H9 (cell line): ENCODE results near the gene SOCS3. TPM values are rescaled to one million over a fixed set of nuclear protein-coding genes. Genes with fewer than 3 reads are reported as not detected.
A peak's percentile ranks its signal among the peaks of the same experiment; 100 is the strongest.

Experiments
- DNase-seq: peaks from one replicate; pipeline ENCODE4 v3.0.0-alpha.2; 2017
- H2AFZ ChIP-seq: one replicate; pipeline ENCODE4 v1.6.1; 2013; ENCODE audit warnings: mild to moderate bottlenecking, low read length, control low read depth, moderate library complexity
- H2AK5ac ChIP-seq: 2 replicates; pipeline ENCODE4 v1.6.1; 2013; ENCODE audit warnings: low read length, control low read depth, mixed read lengths; ENCODE audit not compliant: insufficient read length
- H2BK120ac ChIP-seq: one replicate; pipeline ENCODE4 v1.6.1; 2013; ENCODE audit warnings: low read depth, mild to moderate bottlenecking, low read length, control low read depth, inconsistent platforms; ENCODE audit not compliant: poor library complexity, severe bottlenecking
- H2BK12ac ChIP-seq: 2 replicates; pipeline ENCODE4 v1.6.1; 2013; ENCODE audit warnings: low read length, control low read depth, mixed read lengths, low read depth; ENCODE audit not compliant: insufficient read length
- H2BK15ac ChIP-seq: 2 replicates; pipeline ENCODE4 v1.6.1; 2013; ENCODE audit warnings: low read depth, low read length, control low read depth
- H2BK20ac ChIP-seq: one replicate; pipeline ENCODE4 v1.6.1; 2013; ENCODE audit warnings: low read depth, mild to moderate bottlenecking, low read length, control low read depth, inconsistent platforms; ENCODE audit not compliant: poor library complexity, severe bottlenecking
- H2BK5ac ChIP-seq: 2 replicates; pipeline ENCODE4 v1.6.1; 2013; ENCODE audit warnings: low read length, control low read depth, mixed read lengths; ENCODE audit not compliant: insufficient read length
- H3K14ac ChIP-seq: 2 replicates; pipeline ENCODE4 v1.6.1; 2013; ENCODE audit warnings: low read length, control low read depth; ENCODE audit not compliant: insufficient read depth
- H3K18ac ChIP-seq: 2 replicates; pipeline ENCODE4 v1.6.1; 2013; ENCODE audit warnings: low read depth, mild to moderate bottlenecking, mixed read lengths, low read length, control low read depth; ENCODE audit not compliant: insufficient read length
- H3K23ac ChIP-seq: 2 replicates; pipeline ENCODE4 v1.6.1; 2013; ENCODE audit warnings: low read length, control low read depth, mixed read lengths, low read depth; ENCODE audit not compliant: insufficient read length
- H3K23me2 ChIP-seq: 2 replicates; pipeline ENCODE4 v1.6.1; 2013; ENCODE audit warnings: low read depth, mild to moderate bottlenecking, mixed read lengths, low read length, control low read depth; ENCODE audit not compliant: insufficient read length, poor library complexity, severe bottlenecking
- H3K27ac ChIP-seq: 2 replicates; pipeline ENCODE4 v1.5.1; 2013; ENCODE audit warnings: low read length, control low read depth, mixed read lengths, low read depth; ENCODE audit not compliant: insufficient read length
- H3K27me3 ChIP-seq: 2 replicates; pipeline ENCODE4 v1.6.1; 2013; ENCODE audit warnings: low read length, control low read depth, inconsistent platforms; ENCODE audit not compliant: insufficient read depth
- H3K4ac ChIP-seq: 2 replicates; pipeline ENCODE4 v1.6.1; 2013; ENCODE audit warnings: low read depth, mild to moderate bottlenecking, control low read depth, inconsistent platforms, low read length, moderate library complexity
- H3K4me1 ChIP-seq: 2 replicates; pipeline ENCODE4 v1.6.1; 2013; ENCODE audit warnings: low read length, control low read depth, inconsistent platforms; ENCODE audit not compliant: insufficient read depth
- H3K4me2 ChIP-seq: 2 replicates; pipeline ENCODE4 v1.6.1; 2013; ENCODE audit warnings: low read length, control low read depth, mixed read lengths; ENCODE audit not compliant: insufficient read length, insufficient read depth
- H3K56ac ChIP-seq: 2 replicates; pipeline ENCODE4 v1.6.1; 2013; ENCODE audit warnings: low read depth, mild to moderate bottlenecking, mixed read lengths, low read length, control low read depth; ENCODE audit not compliant: insufficient read length
- H3K79me1 ChIP-seq: 2 replicates; pipeline ENCODE4 v1.6.1; 2013; ENCODE audit warnings: low read depth, mild to moderate bottlenecking, moderate library complexity, low read length, control low read depth, inconsistent platforms; ENCODE audit not compliant: insufficient read depth, poor library complexity, severe bottlenecking
- H3K79me2 ChIP-seq: 2 replicates; pipeline ENCODE4 v1.6.1; 2013; ENCODE audit warnings: low read length, control low read depth, inconsistent platforms; ENCODE audit not compliant: insufficient read depth
- H3K9ac ChIP-seq: 2 replicates; pipeline ENCODE4 v1.6.1; 2013; ENCODE audit warnings: low read length, control low read depth, mixed read lengths; ENCODE audit not compliant: insufficient read length; ENCODE audit errors: extremely low read depth
- H3K9me3 ChIP-seq: one replicate; pipeline ENCODE4 v1.6.1; 2013; ENCODE audit warnings: low read depth, low read length, inconsistent platforms; ENCODE audit not compliant: control insufficient read depth
- H3T11ph ChIP-seq: one replicate; pipeline ENCODE4 v1.6.1; 2013; ENCODE audit warnings: mild to moderate bottlenecking, low read length, control low read depth, inconsistent platforms
- H4K20me1 ChIP-seq: one replicate; pipeline ENCODE4 v1.6.1; 2013; ENCODE audit not compliant: control insufficient read depth, insufficient read length, insufficient read depth
- H4K5ac ChIP-seq: 2 replicates; pipeline ENCODE4 v1.6.1; 2013; ENCODE audit warnings: low read depth, mild to moderate bottlenecking, mixed read lengths, low read length, control low read depth; ENCODE audit not compliant: insufficient read length
- H4K8ac ChIP-seq: replicated peaks from 2 replicates; pipeline ENCODE4 v1.6.1; 2013; ENCODE audit warnings: low read length, control low read depth, mixed read lengths, low read depth; ENCODE audit not compliant: insufficient read length
- H4K91ac ChIP-seq: 2 replicates; pipeline ENCODE4 v1.6.1; 2013; ENCODE audit warnings: low read depth, mild to moderate bottlenecking, moderate library complexity, mixed read lengths, low read length, control low read depth; ENCODE audit not compliant: insufficient read length
- H3K27ac Mint-ChIP-seq, 3 experiments: 2 replicates in 2 of 3; 3 replicates in 1 of 3; pipeline ENCODE4 v1.8.0; 2020 to 2021; ENCODE audit warnings: mixed read lengths in 3 of 3, mild to moderate bottlenecking in 1 of 3, moderate library complexity in 1 of 3
- H3K27me3 Mint-ChIP-seq: 2 replicates; pipeline ENCODE4 v1.8.0; 2021; ENCODE audit warnings: low read depth, mild to moderate bottlenecking, moderate library complexity, mixed read lengths
- H3K36me3 Mint-ChIP-seq, 3 experiments: 2 replicates in 2 of 3; 3 replicates in 1 of 3; pipeline ENCODE4 v1.8.0; 2020 to 2021; ENCODE audit warnings: low read depth in 3 of 3, mixed read lengths in 3 of 3; ENCODE audit not compliant: insufficient read depth in 1 of 3
- H3K4me1 Mint-ChIP-seq, 2 experiments: 2 replicates each; pipeline ENCODE4 v1.8.0; 2020; ENCODE audit warnings: mixed read lengths in 2 of 2
- H3K4me3 Mint-ChIP-seq, 2 experiments: 2 replicates in 1 of 2; 3 replicates in 1 of 2; pipeline ENCODE4 v1.8.0; 2020 to 2021; ENCODE audit warnings: mild to moderate bottlenecking in 2 of 2, mixed read lengths in 2 of 2, moderate library complexity in 1 of 2
- H3K9me3 Mint-ChIP-seq, 2 experiments: 2 replicates in 1 of 2; 3 replicates in 1 of 2; pipeline ENCODE4 v1.8.0; 2020; ENCODE audit warnings: mild to moderate bottlenecking in 2 of 2, mixed read lengths in 2 of 2, moderate library complexity in 1 of 2
- WGBS: extraction: QIAGEN DNeasy Blood & Tissue Kit; methylation state at CpG from one replicate; pipeline ENCODE4 v1.1.7; 2013; ENCODE audit warnings: missing lambda C conversion rate, low lambda C conversion rate, mixed read lengths; ENCODE audit not compliant: insufficient read length; ENCODE audit errors: extremely low coverage; 5-methylcytosine and 5-hydroxymethylcytosine counted together
- total RNA-seq: library from RNA; stranded (reverse); gene quantifications from 2 replicates; pipeline ENCODE4 v1.2.1, GENCODE V29; 2021
- TF ChIP-seq, protein P1 (sequence below): fragments of 200-600 bp; sonication (generic); conservative IDR thresholded peaks from 3 replicates; pipeline ENCODE4 v1.8.0; 2021; ENCODE audit warnings: antibody characterized with exemption, mild to moderate bottlenecking

SOCS3 gene
- total RNA-seq, 1 experiment from 2014 or later = 9.5 TPM

DNA sequence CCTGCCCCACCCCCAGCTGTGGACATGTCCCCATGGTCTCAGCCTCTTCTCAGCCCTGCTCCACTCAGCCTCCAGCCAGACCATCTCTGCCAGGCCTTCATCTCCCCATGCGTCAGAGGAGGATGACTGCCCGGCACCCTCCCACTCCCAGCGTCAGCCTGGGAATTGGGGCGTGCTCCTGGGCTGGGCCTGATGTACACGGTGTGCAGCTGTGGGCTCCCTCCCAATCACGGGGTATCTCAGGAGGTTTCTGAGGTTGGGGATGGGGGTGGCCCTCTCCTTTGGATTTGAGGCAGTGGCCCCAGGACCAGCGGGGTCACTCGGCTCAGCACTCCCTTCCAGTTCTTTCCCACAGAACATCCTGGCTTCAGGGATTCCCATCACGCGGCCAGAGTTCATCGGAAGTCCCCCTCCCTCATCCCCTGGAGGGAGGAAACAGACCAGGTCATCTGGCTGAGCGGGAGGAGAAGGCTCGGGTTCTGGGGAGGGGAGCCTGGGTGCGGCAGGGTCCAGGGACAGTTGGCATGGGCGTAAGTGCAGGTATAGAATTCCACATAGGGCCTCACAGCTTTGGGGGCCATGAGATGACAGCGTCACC, 36.9 kb downstream of the SOCS3 start:
- no CpG with 5 or more reads among the region's 16 CpGs for WGBS
- H2AFZ ChIP-seq = no peak overlapping the region
- Mint-ChIP-seq H3K4me1 (peaks cover 25 to 40% of the 10 kb centered on the region in 2 experiments), H3K27me3 (peaks cover 2% of the 10 kb centered on the region), H3K36me3 (no peaks in the 10 kb centered on the region), H3K4me3 (no peak overlapping the region; a peak in 1 of 5 replicates), H3K27ac (peak overlapping the region in 1 of 3 experiments; percentile 33; a peak in 1 of 7 replicates), H3K9me3 (no peaks in the 10 kb centered on the region)
- no peak overlapping the region for H4K5ac ChIP-seq
- H3K27me3 ChIP-seq = no peaks in the 10 kb centered on the region
- H4K8ac ChIP-seq = no peak overlapping the region
- no peaks in the 10 kb centered on the region for H4K20me1 ChIP-seq
- no peak overlapping the region for H2BK120ac ChIP-seq
- H2AK5ac ChIP-seq = no peak overlapping the region
- H3T11ph ChIP-seq = no peak overlapping the region
- peak overlapping the region; percentile 4 for H2BK12ac ChIP-seq
- no peak overlapping the region; the same call in 1 of the 2 replicates for H3K4ac ChIP-seq
- no peak overlapping the region for H2BK5ac ChIP-seq
- no peak overlapping the region for H2BK20ac ChIP-seq
- H3K18ac ChIP-seq = no peak overlapping the region
- H3K79me1 ChIP-seq = no peaks in the 10 kb centered on the region
- H3K79me2 ChIP-seq = no peaks in the 10 kb centered on the region
- no peak overlapping the region for H3K4me2 ChIP-seq
- H3K9me3 ChIP-seq = no peaks in the 10 kb centered on the region
- H4K91ac ChIP-seq = no peak overlapping the region
- TF ChIP-seq, protein P1, sequence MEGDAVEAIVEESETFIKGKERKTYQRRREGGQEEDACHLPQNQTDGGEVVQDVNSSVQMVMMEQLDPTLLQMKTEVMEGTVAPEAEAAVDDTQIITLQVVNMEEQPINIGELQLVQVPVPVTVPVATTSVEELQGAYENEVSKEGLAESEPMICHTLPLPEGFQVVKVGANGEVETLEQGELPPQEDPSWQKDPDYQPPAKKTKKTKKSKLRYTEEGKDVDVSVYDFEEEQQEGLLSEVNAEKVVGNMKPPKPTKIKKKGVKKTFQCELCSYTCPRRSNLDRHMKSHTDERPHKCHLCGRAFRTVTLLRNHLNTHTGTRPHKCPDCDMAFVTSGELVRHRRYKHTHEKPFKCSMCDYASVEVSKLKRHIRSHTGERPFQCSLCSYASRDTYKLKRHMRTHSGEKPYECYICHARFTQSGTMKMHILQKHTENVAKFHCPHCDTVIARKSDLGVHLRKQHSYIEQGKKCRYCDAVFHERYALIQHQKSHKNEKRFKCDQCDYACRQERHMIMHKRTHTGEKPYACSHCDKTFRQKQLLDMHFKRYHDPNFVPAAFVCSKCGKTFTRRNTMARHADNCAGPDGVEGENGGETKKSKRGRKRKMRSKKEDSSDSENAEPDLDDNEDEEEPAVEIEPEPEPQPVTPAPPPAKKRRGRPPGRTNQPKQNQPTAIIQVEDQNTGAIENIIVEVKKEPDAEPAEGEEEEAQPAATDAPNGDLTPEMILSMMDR = no peak
- no peak overlapping the region for H3K9ac ChIP-seq
- H3K56ac ChIP-seq = no peak overlapping the region
- no peak for DNase-seq
- H3K27ac ChIP-seq = no peak overlapping the region
- no peak overlapping the region; the same call in 1 of the 2 replicates for H3K14ac ChIP-seq
- no peak overlapping the region for H3K23ac ChIP-seq
- H2BK15ac ChIP-seq = no peak overlapping the region; the same call in 1 of the 2 replicates
- H3K23me2 ChIP-seq = no peaks in the 10 kb centered on the region
- peaks cover 7% of the 10 kb centered on the region; the same call in 1 of the 2 replicates for H3K4me1 ChIP-seq
